GM23338 (cell line): ENCODE data around the gene BCAS3. TPM values are rescaled to one million over a fixed set of nuclear protein-coding genes. Genes with fewer than 3 reads are reported as not detected.

Experiments used
- ATAC-seq: fragments of 200-7000 bp; cut with Tn5 transposase; 3 replicates; pipeline ENCODE4 v1.9.1; 2020
- DNase-seq: peaks from one replicate; pipeline ENCODE4 v3.0.0-alpha.2; 2015; ENCODE audit warnings: low spot score
- H2AFZ ChIP-seq: fragments of 200-600 bp; sonication (generic); 2 replicates; pipeline ENCODE4 v1.8.0; 2016; ENCODE audit warnings: antibody characterized with exemption, mild to moderate bottlenecking, moderate library complexity
- H3F3A ChIP-seq: fragments of 200-600 bp; sonication (generic); replicated peaks from 2 replicates; pipeline ENCODE4 v1.8.0; 2017; ENCODE audit warnings: antibody characterized with exemption, mixed run types, low read depth
- H3K27ac ChIP-seq: fragments of 200-600 bp; sonication (generic); 2 replicates; pipeline ENCODE4 v1.6.1; 2016; ENCODE audit warnings: low read depth
- H3K27me3 ChIP-seq: fragments of 200-600 bp; sonication (generic); 2 replicates; pipeline ENCODE4 v1.8.0; 2016; ENCODE audit warnings: mild to moderate bottlenecking, mixed run types, moderate library complexity; ENCODE audit not compliant: insufficient read depth
- H3K36me3 ChIP-seq: fragments of 200-600 bp; sonication (generic); 2 replicates; pipeline ENCODE4 v1.8.0; 2016; ENCODE audit warnings: mild to moderate bottlenecking; ENCODE audit not compliant: insufficient read depth
- H3K4me1 ChIP-seq: fragments of 200-600 bp; sonication (generic); 2 replicates; pipeline ENCODE4 v1.8.0; 2016; ENCODE audit warnings: mild to moderate bottlenecking, moderate library complexity; ENCODE audit not compliant: insufficient read depth
- H3K4me2 ChIP-seq: fragments of 200-600 bp; sonication (generic); 2 replicates; pipeline ENCODE4 v1.7.1; 2017; ENCODE audit warnings: mixed run types
- H3K4me3 ChIP-seq: fragments of 200-600 bp; sonication (generic); 2 replicates; pipeline ENCODE4 v1.6.1; 2016; ENCODE audit warnings: mixed run types
- H3K79me2 ChIP-seq: fragments of 200-600 bp; sonication (generic); replicated peaks from 2 replicates; pipeline ENCODE4 v1.8.0; 2017; ENCODE audit warnings: mild to moderate bottlenecking; ENCODE audit not compliant: insufficient read depth
- H3K9me2 ChIP-seq: fragments of 200-600 bp; sonication (generic); 2 replicates; pipeline ENCODE4 v1.8.0; 2017; ENCODE audit not compliant: insufficient read depth
- H4K20me1 ChIP-seq: fragments of 200-600 bp; sonication (generic); replicated peaks from 2 replicates; pipeline ENCODE4 v1.8.0; 2017; ENCODE audit warnings: mild to moderate bottlenecking; ENCODE audit not compliant: insufficient read depth
- H3K27ac Mint-ChIP-seq: 2 replicates; pipeline ENCODE4 v1.8.0; 2020; ENCODE audit warnings: inconsistent platforms, mild to moderate bottlenecking, moderate library complexity, mixed read lengths
- H3K27me3 Mint-ChIP-seq: 3 replicates; pipeline ENCODE4 v1.8.0; 2022; ENCODE audit warnings: low read depth, mild to moderate bottlenecking, moderate library complexity, mixed read lengths, inconsistent platforms; ENCODE audit not compliant: insufficient read depth, poor library complexity
- H3K36me3 Mint-ChIP-seq: 3 replicates; pipeline ENCODE4 v1.8.0; 2021; ENCODE audit warnings: low read depth, mild to moderate bottlenecking, inconsistent platforms, moderate library complexity, mixed read lengths
- H3K4me1 Mint-ChIP-seq: 3 replicates; pipeline ENCODE4 v1.8.0; 2020; ENCODE audit warnings: mild to moderate bottlenecking, inconsistent platforms, mixed read lengths
- H3K4me3 Mint-ChIP-seq: 3 replicates; pipeline ENCODE4 v1.8.0; 2021; ENCODE audit warnings: moderate library complexity, mild to moderate bottlenecking, inconsistent platforms, mixed read lengths
- H3K9me3 Mint-ChIP-seq: 3 replicates; pipeline ENCODE4 v1.8.0; 2020; ENCODE audit warnings: moderate library complexity, mild to moderate bottlenecking, inconsistent platforms, mixed read lengths
- CTCF ChIP-seq, 2 experiments: fragments of 200-600 bp in 1 of 2; sonication (generic) in 1 of 2; conservative IDR thresholded peaks; 2 replicates each; pipeline versions ENCODE4 v1.5.1 to v1.6.1; 2016 to 2017; ENCODE audit warnings: antibody characterized with exemption in 2 of 2, low read depth in 2 of 2, mild to moderate bottlenecking in 2 of 2, moderate library complexity in 1 of 2
- ETS1 ChIP-seq: IDR thresholded peaks from 2 replicates; pipeline ENCODE4 v1.6.1; 2016; ENCODE audit warnings: antibody characterized with exemption
- EZH2 ChIP-seq: fragments of 200-600 bp; sonication (generic); IDR thresholded peaks from one replicate; pipeline ENCODE4 v1.8.0; 2017; ENCODE audit warnings: antibody characterized with exemption, mild to moderate bottlenecking, low read depth; ENCODE audit not compliant: unreplicated experiment
- EZH2phosphoT487 ChIP-seq: fragments of 200-600 bp; sonication (generic); IDR thresholded peaks from one replicate; pipeline ENCODE4 v1.8.1; 2018; ENCODE audit warnings: antibody characterized with exemption; ENCODE audit not compliant: unreplicated experiment
- JUNB ChIP-seq: IDR thresholded peaks from one replicate; pipeline ENCODE4 v1.6.1; 2016; ENCODE audit warnings: antibody characterized with exemption; ENCODE audit not compliant: unreplicated experiment
- POLR2AphosphoS5 ChIP-seq: IDR thresholded peaks from 2 replicates; pipeline ENCODE4 v1.6.1; 2016; ENCODE audit warnings: antibody characterized with exemption, low read depth
- ZNF114 ChIP-seq: fragments of 250-450 bp; sonication (Bioruptor Pico); IDR thresholded peaks from 2 replicates; pipeline ENCODE4 v1.5.0; 2020; ENCODE audit warnings: mild to moderate bottlenecking, moderate library complexity
- polyA plus RNA-seq: library from polyadenylated mRNA; unstranded; fragments of >200 nt; fragmentation: Nextera tagmentation; extraction: Ambion mirVana; gene quantifications from 2 replicates; pipeline ENCODE4 v1.2.1, GENCODE V29; 2016
- total RNA-seq: library from RNA; depleted of rRNA; stranded (reverse); fragments of >200 nt; shearing (Covaris generic); gene quantifications from 2 replicates; pipeline ENCODE4 v1.2.3, GENCODE V29; 2014

The BCAS3 gene
- total and polyA plus RNA-seq, 2 experiments from 2014 or later: 8.2 to 28.0 TPM

DNA sequence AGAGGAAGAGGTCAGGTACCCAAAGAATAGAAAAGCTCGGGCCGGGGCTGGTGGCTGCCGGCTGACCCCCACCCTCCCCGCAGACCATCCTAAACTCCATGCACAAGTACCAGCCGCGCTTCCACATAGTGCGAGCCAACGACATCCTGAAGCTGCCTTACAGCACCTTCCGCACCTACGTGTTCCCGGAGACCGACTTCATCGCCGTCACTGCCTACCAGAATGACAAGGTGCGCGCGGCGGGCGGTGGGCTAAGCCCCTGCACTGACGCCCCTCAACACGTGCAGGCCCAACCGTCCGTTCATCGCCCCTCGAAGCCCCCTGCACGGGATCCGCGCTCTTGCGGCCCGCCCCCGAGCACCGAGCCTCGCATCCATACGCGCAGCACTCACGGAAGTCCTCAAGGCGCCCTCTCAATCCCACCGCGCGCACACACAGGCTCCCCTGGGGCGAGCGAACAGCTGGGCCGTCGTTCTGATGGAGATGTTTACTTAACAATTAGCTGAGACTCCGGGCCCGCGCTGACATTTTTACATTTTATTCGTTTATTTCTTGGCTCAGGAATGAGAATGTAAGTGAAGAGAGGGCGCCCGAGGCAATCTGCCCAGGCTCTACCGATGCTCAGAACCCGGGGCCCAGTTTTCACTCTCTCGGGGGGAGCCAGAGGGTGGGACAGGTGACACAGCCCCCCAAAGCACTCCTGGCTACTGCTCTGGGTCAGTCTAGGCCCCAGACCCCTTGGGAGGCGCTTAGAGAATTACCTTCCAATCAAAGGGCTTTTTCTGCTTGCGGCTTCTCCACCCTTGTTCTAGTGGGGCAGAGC, 725.5 kb downstream of the BCAS3 start:
- peaks cover 13% of the 10 kb centered on the region; the same call in 1 of the 2 replicates for H3F3A ChIP-seq
- peak; percentile 3 for ATAC-seq
- Mint-ChIP-seq H3K9me3 (peaks cover 5% of the 10 kb centered on the region; the same call in 2 of the 3 replicates), H3K27ac (no peak overlapping the region), H3K4me1 (peaks cover 34% of the 10 kb centered on the region), H3K4me3 (peak overlapping the region; percentile 51), H3K27me3 (peaks cover 93% of the 10 kb centered on the region), H3K36me3 (peaks cover 3% of the 10 kb centered on the region; the same call in 1 of the 3 replicates)
- H3K9me2 ChIP-seq: no peaks in the 10 kb centered on the region
- peak overlapping the region; percentile 76 for H3K4me2 ChIP-seq
- peaks cover 100% of the 10 kb centered on the region for H3K27me3 ChIP-seq
- TF ChIP-seq EZH2 (peak; percentile 71), JUNB (no peak), ETS1 (no peak)
- H3K36me3 ChIP-seq: no peaks in the 10 kb centered on the region
- H3K4me1 ChIP-seq: peaks cover 21% of the 10 kb centered on the region; the same call in 1 of the 2 replicates
- peak overlapping the region; percentile 48 for H3K4me3 ChIP-seq
- no peaks in the 10 kb centered on the region for H3K79me2 ChIP-seq
- peak; percentile 75 for DNase-seq
- peaks cover 21% of the 10 kb centered on the region for H4K20me1 ChIP-seq
- no peak overlapping the region for H3K27ac ChIP-seq
- H2AFZ ChIP-seq: no peak overlapping the region

DNA sequence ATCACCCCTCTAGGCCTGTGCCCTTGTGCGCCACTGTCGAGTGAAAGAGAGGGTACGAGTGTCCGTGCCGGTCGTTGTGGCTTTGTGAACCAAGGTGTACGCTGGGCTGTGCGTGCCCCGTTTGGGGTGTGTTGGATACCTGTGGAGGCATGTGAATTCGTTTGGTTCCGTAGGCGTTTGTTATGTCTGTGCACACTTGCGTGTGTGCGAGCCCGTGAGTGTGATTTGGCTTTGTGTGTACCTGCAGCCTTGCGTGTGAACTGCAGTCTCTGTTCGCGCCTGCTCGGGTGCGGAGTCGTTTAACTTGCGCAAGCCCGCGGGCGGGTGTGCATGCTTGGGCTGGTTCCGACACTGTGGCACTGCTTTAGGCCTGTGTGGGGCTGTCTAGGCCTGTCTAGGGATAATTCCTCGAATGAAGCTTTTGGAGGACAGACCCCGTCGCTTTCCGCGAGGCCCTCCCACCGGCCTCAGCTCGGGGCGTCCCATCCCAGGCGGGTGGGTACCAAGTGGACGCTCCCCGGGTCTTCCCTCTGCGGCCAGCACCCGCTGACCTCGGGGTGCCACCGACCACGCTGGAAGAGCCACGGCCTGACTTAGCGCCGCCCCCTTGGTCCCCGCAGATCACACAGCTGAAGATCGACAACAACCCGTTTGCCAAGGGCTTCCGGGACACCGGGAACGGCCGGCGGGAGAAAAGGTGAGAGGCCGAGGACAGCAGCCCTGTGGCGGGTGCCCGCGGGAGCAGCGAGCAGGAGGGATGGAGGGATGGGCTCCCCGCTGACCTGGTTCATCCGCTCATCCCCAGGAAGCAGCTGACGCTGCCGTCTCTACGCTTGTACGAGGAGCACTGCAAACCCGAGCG, 726.4 kb downstream of the BCAS3 start:
- Mint-ChIP-seq H3K9me3 (peaks cover 3% of the 10 kb centered on the region; the same call in 2 of the 3 replicates), H3K27ac (no peak overlapping the region), H3K4me1 (peaks cover 32% of the 10 kb centered on the region), H3K27me3 (peaks cover 95% of the 10 kb centered on the region), H3K36me3 (peaks cover 3% of the 10 kb centered on the region; the same call in 1 of the 3 replicates), H3K4me3 (peak overlapping the region; percentile 51)
- Histone ChIP-seq H3F3A (peaks cover 13% of the 10 kb centered on the region; the same call in 1 of the 2 replicates), H3K9me2 (no peaks in the 10 kb centered on the region), H3K79me2 (no peaks in the 10 kb centered on the region), H3K4me1 (peaks cover 24% of the 10 kb centered on the region; the same call in 1 of the 2 replicates), H3K27me3 (peaks cover 100% of the 10 kb centered on the region), H3K36me3 (no peaks in the 10 kb centered on the region), H3K4me3 (peak overlapping the region; percentile 48), H3K4me2 (peak overlapping the region; percentile 76), H3K27ac (no peak overlapping the region), H4K20me1 (peaks cover 22% of the 10 kb centered on the region), H2AFZ (peak overlapping the region; percentile 38; the same call in 1 of the 2 replicates)
- ATAC-seq (peak; percentile 4), DNase-seq (peak; percentile 48)
- TF ChIP-seq ZNF114 (CRISPR knock-in tag) (no peak), EZH2 (peak; percentile 62)

- no peaks in the 10 kb centered on the region for H3K9me2 ChIP-seq
- peak overlapping the region; percentile 76 for H3K4me2 ChIP-seq
- Mint-ChIP-seq H3K27me3 (peaks cover 94% of the 10 kb centered on the region), H3K27ac (no peak overlapping the region), H3K4me1 (peaks cover 32% of the 10 kb centered on the region), H3K36me3 (peaks cover 3% of the 10 kb centered on the region; the same call in 1 of the 3 replicates), H3K4me3 (no peak overlapping the region), H3K9me3 (peaks cover 3% of the 10 kb centered on the region; the same call in 2 of the 3 replicates)
- peak overlapping the region; percentile 48 for H3K4me3 ChIP-seq
- peaks cover 26% of the 10 kb centered on the region; the same call in 1 of the 2 replicates for H3K4me1 ChIP-seq
- peak overlapping the region; percentile 38; the same call in 1 of the 2 replicates for H2AFZ ChIP-seq
- peaks cover 99% of the 10 kb centered on the region for H3K27me3 ChIP-seq
- TF ChIP-seq POLR2AphosphoS5 (no peak), CTCF (conservative IDR thresholded peaks at IDR 0.05; ENCODE audit: low read depth in 2 of 2) (no peak), EZH2phosphoT487 (no peak), ZNF114 (CRISPR knock-in tag) (no peak)
- H4K20me1 ChIP-seq: peaks cover 22% of the 10 kb centered on the region
- H3K79me2 ChIP-seq: no peaks in the 10 kb centered on the region
- DNase-seq (peak; percentile 59), ATAC-seq (no peak; the same call in 2 of the 3 replicates)
- H3K36me3 ChIP-seq: no peaks in the 10 kb centered on the region
- H3K27ac ChIP-seq: no peak overlapping the region
- peaks cover 13% of the 10 kb centered on the region; the same call in 1 of the 2 replicates for H3F3A ChIP-seq
Measured at GRCh38 chr17:61404663-61404912, 726.9 kb downstream of the BCAS3 start.
